Vagina (tissue), 2 donors: ENCODE measurements around the gene SCN5A.

Source experiments
- POLR2A ChIP-seq, 2 donors: fragments of 450-650 bp; IDR thresholded peaks; one replicate each; pipeline ENCODE4 v1.6.1; 2017; ENCODE audit warnings: antibody characterized with exemption in 2 of 2, mild to moderate bottlenecking in 2 of 2, moderate library complexity in 2 of 2
- TF ChIP-seq, protein P1 (sequence below), 3 experiments: fragments of 450-650 bp in 2 of 3; fragments of 200-600 bp in 1 of 3; sonication (generic) in 1 of 3; IDR thresholded peaks; one replicate each; pipeline ENCODE4 v1.5.1; 2017 to 2019; ENCODE audit warnings: antibody characterized with exemption in 3 of 3, mild to moderate bottlenecking in 2 of 3, moderate library complexity in 2 of 3

DNA sequence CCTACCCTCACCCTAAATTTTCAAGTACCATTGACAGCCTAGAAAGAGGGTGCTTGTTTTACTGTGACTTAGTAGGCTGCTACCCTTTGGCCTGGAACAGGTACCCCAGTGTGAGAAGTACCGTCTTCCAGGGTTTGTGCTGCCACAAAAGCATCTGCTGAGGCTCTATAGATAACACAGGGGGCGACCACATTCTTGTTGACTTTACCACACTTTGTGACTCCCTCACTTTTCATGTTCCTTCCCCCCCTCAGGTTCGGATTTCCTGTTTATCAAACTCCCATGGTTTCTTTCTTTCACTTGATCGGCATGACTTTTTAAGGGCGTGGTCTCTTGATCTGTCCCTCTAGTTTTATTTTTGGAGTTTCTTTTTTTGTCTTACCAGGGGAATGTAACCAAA lies 129.8 kb downstream of the SCN5A start:
- TF ChIP-seq, protein P1, sequence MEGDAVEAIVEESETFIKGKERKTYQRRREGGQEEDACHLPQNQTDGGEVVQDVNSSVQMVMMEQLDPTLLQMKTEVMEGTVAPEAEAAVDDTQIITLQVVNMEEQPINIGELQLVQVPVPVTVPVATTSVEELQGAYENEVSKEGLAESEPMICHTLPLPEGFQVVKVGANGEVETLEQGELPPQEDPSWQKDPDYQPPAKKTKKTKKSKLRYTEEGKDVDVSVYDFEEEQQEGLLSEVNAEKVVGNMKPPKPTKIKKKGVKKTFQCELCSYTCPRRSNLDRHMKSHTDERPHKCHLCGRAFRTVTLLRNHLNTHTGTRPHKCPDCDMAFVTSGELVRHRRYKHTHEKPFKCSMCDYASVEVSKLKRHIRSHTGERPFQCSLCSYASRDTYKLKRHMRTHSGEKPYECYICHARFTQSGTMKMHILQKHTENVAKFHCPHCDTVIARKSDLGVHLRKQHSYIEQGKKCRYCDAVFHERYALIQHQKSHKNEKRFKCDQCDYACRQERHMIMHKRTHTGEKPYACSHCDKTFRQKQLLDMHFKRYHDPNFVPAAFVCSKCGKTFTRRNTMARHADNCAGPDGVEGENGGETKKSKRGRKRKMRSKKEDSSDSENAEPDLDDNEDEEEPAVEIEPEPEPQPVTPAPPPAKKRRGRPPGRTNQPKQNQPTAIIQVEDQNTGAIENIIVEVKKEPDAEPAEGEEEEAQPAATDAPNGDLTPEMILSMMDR (IDR thresholded peaks at IDR 0.05): no peak
- TF ChIP-seq POLR2A (IDR thresholded peaks at IDR 0.05): no peak
